Activated CD8-positive, alpha-beta memory T cell treated with anti-CD3 and anti-CD28 coated beads for 24 hours (primary cell): Measurements from ENCODE around the gene MALAT1.
"Not testable (repeated sequence)": the region's sequence is repeated elsewhere in the genome, so short reads cannot be mapped to it uniquely, and the experiment has no call there.

Experiments used
- DNase-seq: peaks from one replicate; pipeline ENCODE4 v3.0.0-alpha.2; 2020

Gene MALAT1

GRCh38 chr11:65499713-65500386, 1.0 kb downstream of the MALAT1 start:
- DNase-seq, result no peak

GRCh38 chr11:65500387-65501185, 1.7 kb downstream of the MALAT1 start:
- DNase-seq, result peak; percentile 82

GRCh38 chr11:65501186-65501471, 2.3 kb downstream of the MALAT1 start:
- DNase-seq, result no peak

- DNase-seq, result no peak
Observed at GRCh38 chr11:65501472-65502273, 2.8 kb downstream of the MALAT1 start.

- no peak for DNase-seq
Observed at GRCh38 chr11:65502274-65502554, 3.4 kb downstream of the MALAT1 start.

- DNase-seq, result no peak
Observed at GRCh38 chr11:65502555-65503367, 3.9 kb downstream of the MALAT1 start.

GRCh38 chr11:65503368-65503948, 4.6 kb downstream of the MALAT1 start:
- no peak for DNase-seq

GRCh38 chr11:65503949-65504673, 5.3 kb downstream of the MALAT1 start:
- no peak for DNase-seq

GRCh38 chr11:65504674-65505465, 6.0 kb downstream of the MALAT1 start:
- DNase-seq, result no peak

- no peak for DNase-seq
Observed at GRCh38 chr11:65505466-65506289, 6.8 kb downstream of the MALAT1 start.

- no peak for DNase-seq
Observed at GRCh38 chr11:65506290-65506771, 7.5 kb downstream of the MALAT1 start.

- DNase-seq, result peak; percentile 76
Observed at GRCh38 chr11:65506772-65507505, 8.1 kb downstream of the MALAT1 start.

GRCh38 chr11:65512311-65512710, 13.5 kb downstream of the MALAT1 start:
- not testable (repeated sequence) for DNase-seq

- DNase-seq, result no peak
Observed at GRCh38 chr11:65516135-65516968, 17.5 kb downstream of the MALAT1 start.

GRCh38 chr11:65518941-65519549, 20.2 kb downstream of the MALAT1 start:
- DNase-seq, result not testable (repeated sequence)

- not testable (repeated sequence) for DNase-seq
Observed at GRCh38 chr11:65521777-65522521, 23.1 kb downstream of the MALAT1 start.
